Measurements from ENCODE around the gene KRTAP4-11. TPM values are rescaled to one million over a fixed set of nuclear protein-coding genes. Genes with fewer than 3 reads are reported as not detected.

The KRTAP4-11 gene
- total RNA-seq = not detected in 2 replicates

DNA sequence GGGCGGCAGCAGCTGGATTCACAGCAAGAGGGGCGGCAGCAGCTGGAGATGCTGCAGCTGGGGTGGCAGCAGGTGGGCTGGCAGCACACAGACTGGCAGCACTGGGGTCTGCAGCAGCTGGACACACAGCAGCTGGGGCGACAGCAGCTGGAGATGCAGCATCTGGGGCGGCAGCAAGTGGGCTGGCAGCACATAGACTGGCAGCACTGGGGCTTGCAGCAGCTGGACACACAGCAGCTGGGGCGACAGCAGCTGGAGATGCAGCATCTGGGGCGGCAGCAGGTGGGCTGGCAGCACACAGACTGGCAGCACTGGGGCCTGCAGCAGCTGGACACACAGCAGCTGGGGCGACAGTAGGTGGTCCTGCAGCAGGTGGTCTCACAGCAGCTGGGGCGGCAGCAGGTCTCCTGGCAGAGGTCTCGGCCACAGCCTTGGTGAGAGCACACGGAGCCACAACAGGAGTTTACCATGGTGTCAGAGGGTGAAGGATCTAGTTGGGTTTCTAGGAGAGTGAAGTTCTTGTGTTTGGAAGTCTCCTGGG, at the start of gene KRTAP4-11:
TSS of gene KRTAP4-11 (minus strand) at position 528 of the 541 bp plus-strand sequence. CDS start at position 470, 58 bp downstream.

DNA sequence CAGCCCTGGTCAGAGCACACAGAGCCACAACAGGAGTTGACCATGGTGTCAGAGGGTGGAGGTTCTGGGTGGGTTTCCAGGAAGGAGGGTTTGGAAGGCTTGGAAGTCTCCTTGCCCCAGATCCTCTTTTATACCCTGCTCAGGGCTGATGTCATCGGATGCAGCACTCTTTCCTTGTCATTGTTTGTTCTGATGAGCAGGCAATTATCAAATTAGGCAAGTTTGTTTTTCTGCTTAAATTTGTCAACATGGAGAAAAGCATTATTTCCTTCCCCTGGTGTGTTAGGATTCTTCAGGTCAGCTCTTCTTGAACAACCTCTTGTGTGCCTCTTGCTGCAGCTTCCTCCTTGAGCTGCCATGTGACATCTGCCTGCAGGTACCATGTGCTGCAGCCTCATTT, 42.5 kb upstream of the KRTAP4-11 start, which contains the start of gene KRTAP4-4:
TSS of gene KRTAP4-4 (minus strand) at position 101 of the 400 bp plus-strand sequence. CDS start at position 44, 57 bp downstream.

GRCh38 chr17:41149652-41149985, 31.4 kb upstream of the KRTAP4-11 start, which contains the start of gene KRTAP4-5:
TSS of gene KRTAP4-5 (minus strand) at chr17:41149825. CDS start at chr17:41149767, 58 bp downstream.

DNA sequence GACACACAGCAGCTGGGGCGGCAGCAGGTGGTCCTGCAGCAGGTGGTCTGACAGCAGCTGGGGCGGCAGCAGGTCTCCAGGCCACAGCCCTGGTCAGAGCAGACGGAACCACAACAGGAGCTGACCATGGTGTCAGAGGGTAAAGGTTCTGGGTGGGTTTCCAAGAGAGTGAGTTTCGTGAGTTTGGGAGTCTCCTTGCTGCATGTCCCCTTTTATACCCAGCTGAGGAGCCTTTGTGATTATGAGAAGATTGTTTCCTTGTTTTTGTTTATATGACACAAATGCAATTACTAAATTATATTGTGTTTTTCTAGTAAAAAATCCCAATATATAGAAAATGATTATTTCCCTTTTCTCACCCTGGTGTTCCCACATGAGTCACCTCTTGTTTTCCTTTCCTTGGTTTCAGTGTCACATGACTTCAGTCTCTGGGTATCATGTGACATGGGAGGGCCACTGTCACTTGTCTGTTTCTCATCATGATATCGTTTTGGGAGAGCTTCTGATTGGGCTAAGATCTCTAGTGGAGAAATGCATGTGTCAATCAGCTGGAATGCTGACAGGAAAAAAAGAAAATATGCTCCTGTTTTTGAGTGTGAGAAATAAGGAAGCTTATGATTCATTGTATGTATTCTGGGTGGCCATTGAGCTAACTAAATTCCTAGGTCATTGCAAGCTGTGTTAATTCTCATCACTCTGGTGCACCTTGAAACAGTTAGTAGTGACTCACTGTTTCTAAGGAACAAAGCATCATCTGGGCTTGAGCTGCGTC, 22.4 kb upstream of the KRTAP4-11 start, which contains the start of gene KRTAP4-6:
TSS of gene KRTAP4-6 (minus strand) at position 185 of the 772 bp plus-strand sequence. CDS start at position 128, 57 bp downstream.

GRCh38 chr17:41123991-41124371, 5.8 kb upstream of the KRTAP4-11 start, which contains the start of gene KRTAP4-12:
TSS of gene KRTAP4-12 (minus strand) at chr17:41124182. CDS start at chr17:41124122, 60 bp downstream.

GRCh38 chr17:41105347-41105746, 12.8 kb downstream of the KRTAP4-11 start, which contains the start of gene KRTAP4-9:
TSS of gene KRTAP4-9 (plus strand) at chr17:41105389. CDS start at chr17:41105389, 0 bp downstream.

DNA sequence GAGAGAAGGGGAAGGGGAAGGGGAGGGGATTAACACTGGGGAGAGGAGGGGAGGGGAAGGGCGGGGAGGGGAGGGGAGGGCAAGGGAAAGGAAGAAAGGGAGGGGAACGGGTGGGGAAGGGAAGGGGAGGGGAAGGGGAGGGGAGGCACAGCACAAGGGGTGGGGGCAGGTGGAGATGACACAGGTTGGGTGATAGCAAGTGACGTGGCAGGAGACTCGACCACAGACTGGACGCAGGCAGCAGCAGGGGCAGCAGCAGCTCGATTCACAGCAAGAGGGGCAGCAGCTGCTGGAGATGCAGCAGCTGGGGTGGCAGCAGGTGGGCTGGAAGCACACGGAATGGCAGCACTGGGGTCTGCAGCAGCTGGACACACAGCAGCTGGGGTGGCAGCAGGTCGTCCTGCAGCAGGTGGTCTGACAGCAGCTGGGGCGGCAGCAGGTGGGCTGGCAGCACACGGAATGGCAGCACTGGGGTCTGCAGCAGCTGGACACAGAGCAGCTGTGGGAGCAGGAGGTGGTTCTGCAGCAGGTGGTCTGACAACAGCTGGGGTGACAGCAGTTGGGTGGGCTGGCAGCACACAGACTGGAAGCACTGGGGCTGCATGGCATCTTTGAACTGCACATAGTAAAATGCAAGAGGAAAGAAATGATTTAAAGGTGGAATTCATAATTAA, 16.4 kb downstream of the KRTAP4-11 start, which contains the start of gene KRTAP4-16:
TSS of gene KRTAP4-16 (minus strand) at position 624 of the 674 bp plus-strand sequence. CDS start at position 624, 0 bp downstream.

DNA sequence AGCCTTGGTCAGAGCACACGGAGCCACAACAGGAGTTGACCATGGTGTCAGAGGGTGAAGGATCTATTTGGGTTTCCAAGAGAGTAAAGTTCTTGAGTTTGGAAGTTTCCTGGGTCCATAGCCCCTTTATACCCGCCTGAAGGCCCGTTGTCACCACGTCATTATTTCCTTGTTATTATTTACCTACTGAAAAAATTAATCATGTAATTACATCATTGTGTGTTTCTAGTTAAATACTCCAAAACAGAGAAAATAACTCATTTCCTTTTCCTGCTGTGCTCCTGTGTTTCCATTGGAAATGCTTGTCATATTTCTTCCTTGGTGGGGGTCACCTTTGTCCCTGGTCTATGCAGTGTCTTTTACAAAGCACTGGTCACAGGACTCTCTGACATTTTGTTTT, 20.1 kb downstream of the KRTAP4-11 start, which contains the start of gene KRTAP4-8:
TSS of gene KRTAP4-8 (minus strand) at position 101 of the 400 bp plus-strand sequence. CDS start at position 43, 58 bp downstream.

GRCh38 chr17:41084100-41084856, 33.9 kb downstream of the KRTAP4-11 start, which contains the start of gene KRTAP4-7:
TSS of gene KRTAP4-7 (plus strand) at chr17:41084150. CDS start at chr17:41084207, 57 bp downstream.

Other genes with a start within 250 kb of the KRTAP4-11 start
- gene KRT20, start 233.1 kb downstream of the KRTAP4-11 start, total RNA-seq = not detected in 2 replicates
- gene KRT23, start 180.7 kb downstream of the KRTAP4-11 start, total RNA-seq = 1.2 and 2.6 TPM in 2 replicates
- gene KRT39, start 151.4 kb downstream of the KRTAP4-11 start, total RNA-seq = not detected in 2 replicates
- not detected in 2 replicates for gene KRT40, start 134.0 kb downstream of the KRTAP4-11 start, total RNA-seq
- gene KRTAP3-3, start 124.2 kb downstream of the KRTAP4-11 start, total RNA-seq = not detected in 2 replicates
- gene KRTAP3-2, start 118.5 kb downstream of the KRTAP4-11 start, total RNA-seq = not detected in 2 replicates
- not detected in 2 replicates for gene KRTAP3-1, start 109.2 kb downstream of the KRTAP4-11 start, total RNA-seq
- gene KRTAP1-5, start 91.2 kb downstream of the KRTAP4-11 start, total RNA-seq = not detected in 2 replicates
- not detected in 2 replicates for gene KRTAP1-4, start 88.2 kb downstream of the KRTAP4-11 start, total RNA-seq
- not detected in 2 replicates for gene KRTAP1-3, start 83.5 kb downstream of the KRTAP4-11 start, total RNA-seq
- gene KRTAP1-1, start 76.9 kb downstream of the KRTAP4-11 start, total RNA-seq = not detected in 2 replicates
- gene KRTAP2-1, start 71.1 kb downstream of the KRTAP4-11 start, total RNA-seq = not detected in 2 replicates
- not detected in 2 replicates for gene KRTAP2-2, start 63.1 kb downstream of the KRTAP4-11 start, total RNA-seq
- gene KRTAP2-3, start 58.3 kb downstream of the KRTAP4-11 start, total RNA-seq = 0.15 and 0.62 TPM in 2 replicates
- not detected in 2 replicates for gene KRTAP2-4, start 52.5 kb downstream of the KRTAP4-11 start, total RNA-seq
- not detected in 2 replicates for gene KRTAP4-7, start 34.2 kb downstream of the KRTAP4-11 start, total RNA-seq
- gene KRTAP4-8, start 20.2 kb downstream of the KRTAP4-11 start, total RNA-seq = not detected in 2 replicates
- not detected in 2 replicates for gene KRTAP4-16, start 16.2 kb downstream of the KRTAP4-11 start, total RNA-seq
- gene KRTAP4-9, start 13.0 kb downstream of the KRTAP4-11 start, total RNA-seq = not detected in 2 replicates
- not detected in 2 replicates for gene KRTAP4-12, start 5.8 kb upstream of the KRTAP4-11 start, total RNA-seq
- not detected in 2 replicates for gene KRTAP4-6, start 22.2 kb upstream of the KRTAP4-11 start, total RNA-seq
- not detected in 2 replicates for gene KRTAP4-5, start 31.5 kb upstream of the KRTAP4-11 start, total RNA-seq
- not detected in 2 replicates for gene KRTAP4-4, start 42.4 kb upstream of the KRTAP4-11 start, total RNA-seq
- not detected in 2 replicates for gene KRTAP4-3, start 49.8 kb upstream of the KRTAP4-11 start, total RNA-seq
- gene KRTAP4-2, start 59.8 kb upstream of the KRTAP4-11 start, total RNA-seq = not detected in 2 replicates
- gene KRTAP4-1, start 66.5 kb upstream of the KRTAP4-11 start, total RNA-seq = not detected in 2 replicates
- not detected in 2 replicates for gene KRTAP9-1, start 71.5 kb upstream of the KRTAP4-11 start, total RNA-seq
- gene KRTAP9-2, start 108.3 kb upstream of the KRTAP4-11 start, total RNA-seq = not detected in 2 replicates
- gene KRTAP9-3, start 114.1 kb upstream of the KRTAP4-11 start, total RNA-seq = not detected in 2 replicates
- not detected in 2 replicates for gene KRTAP9-8, start 119.6 kb upstream of the KRTAP4-11 start, total RNA-seq
- not detected in 2 replicates for gene KRTAP9-4, start 131.3 kb upstream of the KRTAP4-11 start, total RNA-seq
- not detected in 2 replicates for gene KRTAP9-9, start 137.0 kb upstream of the KRTAP4-11 start, total RNA-seq
- not detected in 2 replicates for gene KRTAP9-6, start 147.0 kb upstream of the KRTAP4-11 start, total RNA-seq
- not detected in 2 replicates for gene KRTAP9-7, start 157.3 kb upstream of the KRTAP4-11 start, total RNA-seq
- not detected in 2 replicates for gene KRTAP29-1, start 184.5 kb upstream of the KRTAP4-11 start, total RNA-seq
- gene KRTAP16-1, start 190.9 kb upstream of the KRTAP4-11 start, total RNA-seq = not detected in 2 replicates
- not detected in 2 replicates for gene KRTAP17-1, start 197.3 kb upstream of the KRTAP4-11 start, total RNA-seq
- gene KRT33A, start 232.5 kb upstream of the KRTAP4-11 start, total RNA-seq = not detected in 2 replicates

Data from hair follicular keratinocyte (primary cell).